ENCODE data around the gene APELA.

GRCh38 chr4:164847967-164848649 is 28.9 kb upstream of the APELA start:
- TF ChIP-seq CTCF (IDR thresholded peaks at IDR 0.05): no peak
- TF ChIP-seq POLR2A (IDR thresholded peaks at IDR 0.05): no peak
